NCI-H2107 treated with DMSO at 0.1 percent for 48 hours (cell line): ENCODE data around the gene PRXL2C.
A peak's percentile ranks its signal among the peaks of the same experiment; 100 is the strongest.
"Not testable (repeated sequence)": the region's sequence is repeated elsewhere in the genome, so short reads cannot be mapped to it uniquely, and the experiment has no call there.

Source experiments
- DNase-seq: peaks from one replicate; lab custom pipeline; 2025; ENCODE audit not compliant: unreplicated experiment; lab: John Stamatoyannopoulos, UW

Gene PRXL2C

GRCh38 chr9:96655198-96655851, at the start of gene PRXL2C:
Gene PRXL2C, minus strand, starts transcription at chr9:96655317. Its CDS starts 36 bp downstream, at chr9:96655281.
- no peak for DNase-seq

GRCh38 chr9:96700721-96701375, 45.7 kb upstream of the PRXL2C start:
- not testable (repeated sequence) for DNase-seq

- no peak for DNase-seq
These were observed 36.2 kb upstream of the PRXL2C start for GRCh38 chr9:96691326-96691725.

- DNase-seq = no peak
These were observed 33.8 kb upstream of the PRXL2C start for GRCh38 chr9:96688745-96689464.

- peak; percentile 19 for DNase-seq
These were observed 33.1 kb upstream of the PRXL2C start for GRCh38 chr9:96688187-96688586.

- DNase-seq = no peak
These were observed 31.7 kb upstream of the PRXL2C start for GRCh38 chr9:96686638-96687335.

- no peak for DNase-seq
These were observed 25.8 kb upstream of the PRXL2C start for GRCh38 chr9:96680812-96681499.

GRCh38 chr9:96674906-96675538, 19.9 kb upstream of the PRXL2C start:
- DNase-seq = no peak

- not testable (repeated sequence) for DNase-seq
These were observed 18.7 kb upstream of the PRXL2C start for GRCh38 chr9:96673786-96674185.

- DNase-seq = no peak
These were observed 13.9 kb upstream of the PRXL2C start for GRCh38 chr9:96668868-96669534.

- no peak for DNase-seq
These were observed 12.2 kb upstream of the PRXL2C start for GRCh38 chr9:96667363-96667728.

- not testable (repeated sequence) for DNase-seq
These were observed 11.7 kb upstream of the PRXL2C start for GRCh38 chr9:96666653-96667362.

- DNase-seq = no peak
These were observed 10.7 kb upstream of the PRXL2C start for GRCh38 chr9:96665789-96666188.

- no peak for DNase-seq
These were observed 8.5 kb upstream of the PRXL2C start for GRCh38 chr9:96663506-96664120.

GRCh38 chr9:96661711-96662110, 6.6 kb upstream of the PRXL2C start:
- no peak for DNase-seq

GRCh38 chr9:96660692-96661248, 5.7 kb upstream of the PRXL2C start:
- DNase-seq = no peak

- DNase-seq = peak; percentile 14
These were observed 493 bp downstream of the PRXL2C start for GRCh38 chr9:96654450-96655197.

GRCh38 chr9:96651626-96652025, 3.5 kb downstream of the PRXL2C start:
- DNase-seq = no peak
